HG02852 (cell line): ENCODE data around the gene CENPX.

Experiments
- ATAC-seq: cut with Tn5 transposase; IDR thresholded peaks from one replicate; pipeline ENCODE4 v1.9.1; 2021; ENCODE audit warnings: mild to moderate bottlenecking, moderate library complexity; ENCODE audit not compliant: unreplicated experiment

The CENPX gene

GRCh38 chr17:82013772-82014321 lies 8.8 kb downstream of the CENPX start:
- no peak for ATAC-seq

GRCh38 chr17:82013341-82013740 lies 9.3 kb downstream of the CENPX start:
- ATAC-seq, result no peak

GRCh38 chr17:82012640-82013295 lies 9.9 kb downstream of the CENPX start:
- ATAC-seq, result no peak

GRCh38 chr17:82012261-82012639 lies 10.4 kb downstream of the CENPX start:
- no peak for ATAC-seq

- ATAC-seq, result no peak
Observed at GRCh38 chr17:82011617-82012187, 11.0 kb downstream of the CENPX start.

- no peak for ATAC-seq
Observed at GRCh38 chr17:82010575-82011525, 11.8 kb downstream of the CENPX start.

GRCh38 chr17:82009413-82009812 lies 13.3 kb downstream of the CENPX start:
- ATAC-seq, result no peak

- ATAC-seq, result no peak
Observed at GRCh38 chr17:82008941-82009405, 13.7 kb downstream of the CENPX start.

- ATAC-seq, result no peak
Observed at GRCh38 chr17:82008258-82008940, 14.3 kb downstream of the CENPX start.

- ATAC-seq, result no peak
Observed at GRCh38 chr17:82007495-82008257, 15.0 kb downstream of the CENPX start.

GRCh38 chr17:82007228-82007494 lies 15.5 kb downstream of the CENPX start:
- ATAC-seq, result no peak

GRCh38 chr17:82006468-82007227 lies 16.0 kb downstream of the CENPX start:
- no peak for ATAC-seq

GRCh38 chr17:82005701-82006348 lies 16.9 kb downstream of the CENPX start:
- ATAC-seq, result no peak

GRCh38 chr17:82004517-82005455 lies 17.9 kb downstream of the CENPX start:
- no peak for ATAC-seq

GRCh38 chr17:82003411-82004381 lies 19.0 kb downstream of the CENPX start:
- no peak for ATAC-seq

GRCh38 chr17:82001571-82002056 lies 21.1 kb downstream of the CENPX start:
- ATAC-seq, result no peak
